HUES64 (cell line): ENCODE measurements around the gene FOXP2. TPM values are rescaled to one million over a fixed set of nuclear protein-coding genes. Genes with fewer than 3 reads are reported as not detected.
"Not testable (repeated sequence)": the region's sequence is repeated elsewhere in the genome, so short reads cannot be mapped to it uniquely, and the experiment has no call there.

Experiments
- H3K27ac ChIP-seq: 2 replicates; pipeline ENCODE4 v1.7.0; 2013; ENCODE audit warnings: low read depth, low read length, inconsistent platforms
- H3K27me3 ChIP-seq: 2 replicates; pipeline ENCODE4 v1.6.1; 2013; ENCODE audit warnings: mild to moderate bottlenecking, low read length; ENCODE audit not compliant: insufficient read depth
- H3K36me3 ChIP-seq: 2 replicates; pipeline ENCODE4 v1.6.1; 2013; ENCODE audit warnings: mild to moderate bottlenecking, low read length; ENCODE audit not compliant: insufficient read depth
- H3K4me1 ChIP-seq: 2 replicates; pipeline ENCODE4 v1.6.1; 2013; ENCODE audit warnings: mild to moderate bottlenecking, low read length, moderate library complexity; ENCODE audit not compliant: insufficient read depth
- H3K4me3 ChIP-seq: 2 replicates; pipeline ENCODE4 v1.5.1; 2013; ENCODE audit warnings: mild to moderate bottlenecking, low read length, moderate library complexity
- H3K9ac ChIP-seq: 2 replicates; pipeline ENCODE4 v1.6.1; 2013; ENCODE audit warnings: mild to moderate bottlenecking, low read depth, low read length
- H3K9me3 ChIP-seq: 2 replicates; pipeline ENCODE4 v1.6.1; 2013; ENCODE audit warnings: low read depth, low read length; ENCODE audit not compliant: insufficient read depth
- WGBS: fragments of 150-250, 120-280 bp; methylation state at CpG from one replicate; pipeline ENCODE4 v1.1.7; 2013; ENCODE audit warnings: missing lambda C conversion rate; 5-methylcytosine and 5-hydroxymethylcytosine counted together
- polyA plus RNA-seq, 2 experiments: library from polyadenylated mRNA; stranded (reverse); fragments of 50-300 nt; gene quantifications; one replicate each; pipeline ENCODE4 v1.2.3, GENCODE V29; 2013

Gene FOXP2
- 1.9 TPM for polyA plus RNA-seq (2013, experiment 1 of 2)
- 2.0 TPM for polyA plus RNA-seq (2013, experiment 2 of 2)

GRCh38 chr7:114414156-114415063 is at the start of gene FOXP2:
Gene FOXP2, plus strand, starts transcription at chr7:114414815. Its CDS starts 11,697 bp downstream, at chr7:114426512.
- H3K27me3 ChIP-seq, result no peaks in the 10 kb centered on the region
- peaks cover 16% of the 10 kb centered on the region for H3K4me1 ChIP-seq
- H3K27ac ChIP-seq, result no peak within 1 kb of the TSS
- 32% methylated on average over 2 of the region's 2 CpGs for WGBS
- no peak within 1 kb of the TSS for H3K4me3 ChIP-seq
- no peak within 1 kb of the TSS for H3K9ac ChIP-seq
- H3K9me3 ChIP-seq, result no peaks in the 10 kb centered on the region
- no peaks in the 10 kb centered on the region for H3K36me3 ChIP-seq

- H3K9ac ChIP-seq, result no peak overlapping the region
- WGBS, result 87% methylated on average over 2 of the region's 2 CpGs
- H3K4me3 ChIP-seq, result no peak overlapping the region
- no peaks in the 10 kb centered on the region for H3K27me3 ChIP-seq
- no peaks in the 10 kb centered on the region for H3K36me3 ChIP-seq
- H3K9me3 ChIP-seq, result no peaks in the 10 kb centered on the region
- H3K4me1 ChIP-seq, result peaks cover 22% of the 10 kb centered on the region
- no peak overlapping the region for H3K27ac ChIP-seq
Measured at GRCh38 chr7:114365791-114366190, 48.8 kb upstream of the FOXP2 start.

GRCh38 chr7:114368492-114368891 is 46.1 kb upstream of the FOXP2 start:
- whole genome bisulfite sequencing, result 96% methylated on average over 1 of the region's 2 CpGs
- H3K36me3 ChIP-seq, result no peaks in the 10 kb centered on the region
- H3K9me3 ChIP-seq, result no peaks in the 10 kb centered on the region
- H3K4me1 ChIP-seq, result peaks cover 12% of the 10 kb centered on the region
- H3K9ac ChIP-seq, result no peak overlapping the region
- no peak overlapping the region for H3K27ac ChIP-seq
- H3K4me3 ChIP-seq, result no peak overlapping the region
- H3K27me3 ChIP-seq, result no peaks in the 10 kb centered on the region

- H3K9me3 ChIP-seq, result no peaks in the 10 kb centered on the region
- no peaks in the 10 kb centered on the region for H3K27me3 ChIP-seq
- H3K36me3 ChIP-seq, result no peaks in the 10 kb centered on the region
- H3K4me1 ChIP-seq, result peaks cover 4% of the 10 kb centered on the region
- H3K9ac ChIP-seq, result no peak overlapping the region
- no peak overlapping the region for H3K4me3 ChIP-seq
- WGBS, result 100% methylated on average over 2 of the region's 2 CpGs
- no peak overlapping the region for H3K27ac ChIP-seq
Measured at GRCh38 chr7:114369294-114369693, 45.3 kb upstream of the FOXP2 start.

- Histone ChIP-seq H3K4me1 (no peaks in the 10 kb centered on the region), H3K27ac (no peak overlapping the region), H3K9ac (no peak overlapping the region), H3K27me3 (no peaks in the 10 kb centered on the region), H3K36me3 (no peaks in the 10 kb centered on the region), H3K9me3 (no peaks in the 10 kb centered on the region), H3K4me3 (no peak overlapping the region)
- 94% methylated on average over 4 of the region's 5 CpGs for WGBS
Measured at GRCh38 chr7:114372619-114373018, 42.0 kb upstream of the FOXP2 start.

GRCh38 chr7:114375907-114376306 is 38.7 kb upstream of the FOXP2 start:
- Histone ChIP-seq H3K4me1 (no peaks in the 10 kb centered on the region), H3K9me3 (no peaks in the 10 kb centered on the region; the same call in 1 of the 2 replicates), H3K36me3 (no peaks in the 10 kb centered on the region), H3K9ac (no peak overlapping the region), H3K4me3 (no peak overlapping the region), H3K27ac (no peak overlapping the region), H3K27me3 (no peaks in the 10 kb centered on the region)

- WGBS, result 87% methylated on average over 7 of the region's 7 CpGs
- not testable (repeated sequence) for H3K27ac ChIP-seq, H3K4me1 ChIP-seq, H3K9ac ChIP-seq, H3K36me3 ChIP-seq, H3K27me3 ChIP-seq, H3K9me3 ChIP-seq, H3K4me3 ChIP-seq
Measured at GRCh38 chr7:114383946-114384345, 30.7 kb upstream of the FOXP2 start.

GRCh38 chr7:114384346-114384745 is 30.3 kb upstream of the FOXP2 start:
- H3K36me3 ChIP-seq, H3K27me3 ChIP-seq, H3K4me3 ChIP-seq, H3K9me3 ChIP-seq, H3K4me1 ChIP-seq, H3K9ac ChIP-seq, H3K27ac ChIP-seq: not testable (repeated sequence)
- 77% methylated on average over 3 of the region's 3 CpGs for WGBS

GRCh38 chr7:114388021-114388420 is 26.6 kb upstream of the FOXP2 start:
- Histone ChIP-seq H3K9ac (no peak overlapping the region), H3K36me3 (no peaks in the 10 kb centered on the region), H3K4me3 (no peak overlapping the region), H3K4me1 (no peaks in the 10 kb centered on the region), H3K27ac (no peak overlapping the region), H3K9me3 (no peaks in the 10 kb centered on the region), H3K27me3 (no peaks in the 10 kb centered on the region)

- no peak overlapping the region for H3K4me3 ChIP-seq
- whole genome bisulfite sequencing, result 92% methylated on average over 2 of the region's 2 CpGs
- H3K4me1 ChIP-seq, result peaks cover 6% of the 10 kb centered on the region; the same call in 1 of the 2 replicates
- no peaks in the 10 kb centered on the region for H3K27me3 ChIP-seq
- H3K27ac ChIP-seq, result no peak overlapping the region
- no peaks in the 10 kb centered on the region for H3K36me3 ChIP-seq
- H3K9ac ChIP-seq, result no peak overlapping the region
- H3K9me3 ChIP-seq, result no peaks in the 10 kb centered on the region
Measured at GRCh38 chr7:114392686-114393085, 21.9 kb upstream of the FOXP2 start.

GRCh38 chr7:114402876-114403635 is 11.6 kb upstream of the FOXP2 start:
- Histone ChIP-seq H3K4me3 (no peak overlapping the region), H3K27ac (no peak overlapping the region), H3K4me1 (no peaks in the 10 kb centered on the region), H3K9me3 (no peaks in the 10 kb centered on the region), H3K9ac (no peak overlapping the region), H3K36me3 (no peaks in the 10 kb centered on the region), H3K27me3 (no peaks in the 10 kb centered on the region)
- WGBS, result 83% methylated on average over 1 of the region's 2 CpGs
